OCI-LY1 (cell line): ENCODE measurements around the gene F5.

Source experiments
- H2AFZ ChIP-seq: fragments of 200-600 bp; sonication (generic), shearing (Covaris generic); 2 replicates; pipeline ENCODE4 v1.6.0; 2014; ENCODE audit warnings: antibody characterized with exemption, mild to moderate bottlenecking, low read length
- H3F3A ChIP-seq: fragments of 200-600 bp; sonication (generic), shearing (Covaris generic); 2 replicates; pipeline ENCODE4 v1.6.0; 2014; ENCODE audit warnings: mild to moderate bottlenecking, antibody characterized with exemption, low read length, moderate library complexity; ENCODE audit not compliant: insufficient read depth
- H3K27ac ChIP-seq: fragments of 200-600 bp; sonication (generic); 2 replicates; pipeline ENCODE4 v1.5.1; 2014; ENCODE audit warnings: low read length, mixed run types, mild to moderate bottlenecking, low read depth; ENCODE audit not compliant: poor library complexity, severe bottlenecking
- H3K27me3 ChIP-seq: fragments of 200-600 bp; sonication (generic); 2 replicates; pipeline ENCODE4 v1.6.0; 2014; ENCODE audit warnings: antibody characterized with exemption, mild to moderate bottlenecking, low read length, moderate library complexity; ENCODE audit not compliant: insufficient read depth
- H3K36me3 ChIP-seq: fragments of 200-600 bp; sonication (generic); 2 replicates; pipeline ENCODE4 v1.6.1; 2014; ENCODE audit warnings: mild to moderate bottlenecking, antibody characterized with exemption, low read length, moderate library complexity, mixed read lengths; ENCODE audit not compliant: insufficient read depth
- H3K4me1 ChIP-seq: fragments of 200-600 bp; sonication (generic); 2 replicates; pipeline ENCODE4 v1.5.1; 2014; ENCODE audit warnings: mild to moderate bottlenecking, low read length, moderate library complexity; ENCODE audit not compliant: insufficient read depth, severe bottlenecking
- H3K4me2 ChIP-seq: fragments of 200-600 bp; sonication (generic), shearing (Covaris generic); 2 replicates; pipeline ENCODE4 v1.6.1; 2014; ENCODE audit warnings: low read length
- H3K4me3 ChIP-seq: fragments of 200-600 bp; sonication (generic); 2 replicates; pipeline ENCODE4 v1.5.1; 2014; ENCODE audit warnings: low read length, low read depth, mild to moderate bottlenecking, mixed read lengths; ENCODE audit not compliant: poor library complexity, severe bottlenecking
- H3K79me2 ChIP-seq: fragments of 200-600 bp; shearing (Covaris generic); 2 replicates; pipeline ENCODE4 v1.6.1; 2016; ENCODE audit warnings: mixed run types, low read length, mixed read lengths; ENCODE audit not compliant: insufficient read depth
- H3K9ac ChIP-seq: fragments of 200-600 bp; sonication (generic), shearing (Covaris generic); 2 replicates; pipeline ENCODE4 v1.6.1; 2014; ENCODE audit warnings: mild to moderate bottlenecking, low read length, mixed read lengths
- H3K9me2 ChIP-seq: fragments of 200-600 bp; sonication (generic), shearing (Covaris generic); 2 replicates; pipeline ENCODE4 v1.6.1; 2014; ENCODE audit warnings: low read depth, mild to moderate bottlenecking, low read length, mixed read lengths
- H3K9me3 ChIP-seq: fragments of 200-600 bp; shearing (Covaris generic); 2 replicates; pipeline ENCODE4 v1.6.1; 2014; ENCODE audit warnings: low read length, mixed read lengths
- H4K20me1 ChIP-seq: fragments of 200-600 bp; sonication (generic), shearing (Covaris generic); 2 replicates; pipeline ENCODE4 v1.6.0; 2016; ENCODE audit warnings: mild to moderate bottlenecking, low read length; ENCODE audit not compliant: insufficient read depth
- CTCF ChIP-seq: fragments of 200-600 bp; sonication (generic), shearing (Covaris generic); IDR thresholded peaks from 2 replicates; pipeline ENCODE4 v1.5.1; 2017; ENCODE audit warnings: mild to moderate bottlenecking, antibody characterized with exemption, low read length, moderate library complexity, mixed read lengths
- EZH2 ChIP-seq: fragments of 200-600 bp; sonication (generic), shearing (Covaris generic); IDR thresholded peaks from 2 replicates; pipeline ENCODE4 v1.8.0; 2017; ENCODE audit warnings: borderline replicate concordance, mixed run types, mild to moderate bottlenecking, antibody characterized with exemption, low read length, moderate library complexity, mixed read lengths

F5 gene

DNA sequence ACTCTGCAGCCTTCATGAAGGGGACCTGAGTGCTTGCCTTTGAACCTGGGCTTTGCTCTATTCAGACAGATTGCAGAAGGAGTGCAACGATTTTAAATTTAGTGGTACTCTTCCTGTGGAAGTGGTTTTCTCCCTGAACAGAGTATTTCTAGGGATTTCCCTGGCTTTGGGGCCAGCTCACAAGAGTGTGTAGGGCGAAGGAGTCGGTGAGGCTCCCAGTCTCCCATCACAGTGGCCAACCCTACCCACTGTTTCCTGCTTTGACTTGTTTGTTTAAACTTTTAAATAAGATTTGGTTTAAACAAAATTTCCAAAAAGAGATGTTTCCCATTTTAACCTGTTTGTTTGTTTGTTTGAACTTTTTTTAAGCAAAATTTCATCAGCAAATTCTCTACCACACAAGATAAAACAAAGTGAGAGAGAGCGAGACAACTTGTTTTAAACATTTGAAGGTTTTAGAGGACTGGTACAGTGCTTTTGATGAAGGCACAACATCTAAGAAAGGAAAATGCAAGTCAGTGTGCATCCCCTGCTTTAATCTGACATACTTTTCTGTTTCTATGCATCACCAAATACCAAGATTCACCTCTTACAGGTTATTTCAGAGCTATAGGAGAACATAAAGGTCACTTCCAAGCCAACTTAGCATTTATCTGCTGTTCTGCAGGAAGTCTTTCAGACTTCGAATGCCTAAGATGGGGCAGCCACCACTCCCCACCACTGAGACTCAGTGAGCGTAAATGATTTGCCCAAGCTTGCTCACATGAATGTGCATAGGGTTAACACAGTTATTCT lies 37.0 kb upstream of the F5 start:
- no peaks in the 10 kb centered on the region for H3K9me3 ChIP-seq
- H3F3A ChIP-seq = no peaks in the 10 kb centered on the region
- H3K36me3 ChIP-seq = no peaks in the 10 kb centered on the region
- H3K9me2 ChIP-seq = no peaks in the 10 kb centered on the region
- H3K4me2 ChIP-seq = no peak overlapping the region
- no peak for TF ChIP-seq CTCF
- TF ChIP-seq EZH2 = no peak
- H3K4me1 ChIP-seq = no peaks in the 10 kb centered on the region
- no peak overlapping the region for H2AFZ ChIP-seq
- H3K9ac ChIP-seq = no peak overlapping the region
- H3K4me3 ChIP-seq = no peak overlapping the region
- H4K20me1 ChIP-seq = no peaks in the 10 kb centered on the region
- no peak overlapping the region for H3K27ac ChIP-seq
- H3K79me2 ChIP-seq = no peaks in the 10 kb centered on the region
- no peaks in the 10 kb centered on the region for H3K27me3 ChIP-seq

DNA sequence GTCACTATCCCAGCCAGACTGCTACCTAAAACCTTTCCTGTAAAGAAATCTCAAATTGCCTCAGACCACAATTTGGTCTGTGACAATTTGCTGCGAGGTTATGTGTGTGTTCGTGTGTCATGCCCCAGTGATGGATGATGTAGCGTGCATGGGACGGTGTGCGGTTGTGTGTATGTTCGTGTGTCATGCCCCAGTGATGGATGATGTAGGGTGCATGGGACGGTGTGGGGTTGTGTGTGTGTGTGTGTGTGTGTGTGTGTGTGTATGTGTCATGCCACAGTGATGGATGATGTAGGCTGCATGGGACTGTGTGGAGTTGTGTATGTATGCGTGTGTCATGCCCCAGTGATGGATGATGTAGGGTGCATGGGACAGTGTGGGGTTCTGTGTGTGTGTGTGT lies 34.3 kb upstream of the F5 start:
- Histone ChIP-seq H3K9me3 (no peaks in the 10 kb centered on the region), H3K27me3 (no peaks in the 10 kb centered on the region), H3K9ac (no peak overlapping the region), H3K79me2 (no peaks in the 10 kb centered on the region), H4K20me1 (no peaks in the 10 kb centered on the region), H3K4me3 (no peak overlapping the region), H3F3A (no peaks in the 10 kb centered on the region), H3K9me2 (no peaks in the 10 kb centered on the region), H3K36me3 (no peaks in the 10 kb centered on the region), H3K4me2 (no peak overlapping the region), H2AFZ (no peak overlapping the region), H3K4me1 (no peaks in the 10 kb centered on the region), H3K27ac (no peak overlapping the region)
- TF ChIP-seq CTCF (no peak), EZH2 (no peak)

GRCh38 chr1:169618367-169618766 lies 32.1 kb upstream of the F5 start:
- no peaks in the 10 kb centered on the region for H3F3A ChIP-seq
- no peaks in the 10 kb centered on the region for H3K36me3 ChIP-seq
- H3K9me2 ChIP-seq = no peaks in the 10 kb centered on the region
- no peaks in the 10 kb centered on the region for H3K9me3 ChIP-seq
- H3K4me2 ChIP-seq = no peak overlapping the region
- no peaks in the 10 kb centered on the region for H4K20me1 ChIP-seq
- H3K4me1 ChIP-seq = no peaks in the 10 kb centered on the region
- H3K4me3 ChIP-seq = no peak overlapping the region
- no peak overlapping the region for H3K9ac ChIP-seq
- H3K27me3 ChIP-seq = no peaks in the 10 kb centered on the region
- no peak for TF ChIP-seq CTCF
- no peak for TF ChIP-seq EZH2
- no peak overlapping the region for H3K27ac ChIP-seq
- H2AFZ ChIP-seq = no peak overlapping the region
- H3K79me2 ChIP-seq = no peaks in the 10 kb centered on the region
